GM12891 (cell line): Measurements from ENCODE around the gene EYA3.

Experiments used
- POLR2A ChIP-seq: IDR thresholded peaks from 2 replicates; pipeline ENCODE4 v1.6.1; 2011; ENCODE audit warnings: low read depth, low read length, control low read depth
- POLR2AphosphoS5 ChIP-seq: IDR thresholded peaks from 2 replicates; pipeline ENCODE4 v1.6.1; 2011; ENCODE audit warnings: low read depth, low read length, control low read depth
- TAF1 ChIP-seq: IDR thresholded peaks from 2 replicates; pipeline ENCODE4 v1.6.1; 2011; ENCODE audit warnings: low read depth, low read length, control low read depth

- TF ChIP-seq POLR2A (no peak), POLR2AphosphoS5 (no peak), TAF1 (no peak)
These were observed 37.8 kb upstream of the EYA3 start for GRCh38 chr1:28126212-28126611.
